Measurements from ENCODE around the gene ABCF2.

Gene ABCF2

DNA sequence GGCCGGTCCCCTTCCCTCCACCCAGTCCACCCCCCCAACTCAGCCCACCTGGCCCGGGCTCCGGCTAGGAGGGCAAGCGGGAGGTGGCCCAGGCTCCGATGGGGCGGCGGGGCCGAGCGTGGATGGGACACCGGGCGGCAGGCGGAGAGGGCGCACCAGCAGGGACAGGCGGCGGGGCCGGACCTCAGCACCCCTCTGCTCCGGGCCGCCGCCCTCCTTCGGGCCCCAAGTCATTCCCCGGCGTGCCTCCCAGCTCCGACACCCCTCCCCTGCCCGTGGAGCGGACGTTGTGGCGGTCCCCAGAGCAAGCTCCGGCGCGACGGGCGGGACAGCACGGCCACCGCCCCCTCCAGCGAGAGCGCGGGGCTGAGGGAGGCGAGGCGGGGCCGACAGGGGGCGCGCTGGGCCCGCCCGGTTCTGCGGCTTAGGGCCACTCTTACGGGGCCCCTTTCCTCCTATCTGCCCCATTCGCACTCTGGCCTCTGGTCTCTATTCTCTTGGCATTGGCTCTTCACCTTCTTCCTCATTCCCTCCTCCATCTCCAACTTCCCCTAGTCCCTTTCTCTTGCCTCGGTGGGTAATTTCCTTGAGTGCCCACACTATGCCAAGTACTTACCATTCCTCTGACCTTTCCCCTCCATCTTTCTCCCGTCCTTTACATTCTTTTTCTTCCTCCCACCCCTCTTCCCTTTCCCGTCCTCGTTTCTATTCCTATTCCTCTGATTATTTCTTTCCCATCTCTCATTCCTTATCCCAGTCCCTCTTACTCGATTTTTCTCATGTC lies 58.8 kb downstream of the ABCF2 start:
- DNase-seq: peak in 3 of 4 experiments; percentile 17 to 33 (median 28)

DNA sequence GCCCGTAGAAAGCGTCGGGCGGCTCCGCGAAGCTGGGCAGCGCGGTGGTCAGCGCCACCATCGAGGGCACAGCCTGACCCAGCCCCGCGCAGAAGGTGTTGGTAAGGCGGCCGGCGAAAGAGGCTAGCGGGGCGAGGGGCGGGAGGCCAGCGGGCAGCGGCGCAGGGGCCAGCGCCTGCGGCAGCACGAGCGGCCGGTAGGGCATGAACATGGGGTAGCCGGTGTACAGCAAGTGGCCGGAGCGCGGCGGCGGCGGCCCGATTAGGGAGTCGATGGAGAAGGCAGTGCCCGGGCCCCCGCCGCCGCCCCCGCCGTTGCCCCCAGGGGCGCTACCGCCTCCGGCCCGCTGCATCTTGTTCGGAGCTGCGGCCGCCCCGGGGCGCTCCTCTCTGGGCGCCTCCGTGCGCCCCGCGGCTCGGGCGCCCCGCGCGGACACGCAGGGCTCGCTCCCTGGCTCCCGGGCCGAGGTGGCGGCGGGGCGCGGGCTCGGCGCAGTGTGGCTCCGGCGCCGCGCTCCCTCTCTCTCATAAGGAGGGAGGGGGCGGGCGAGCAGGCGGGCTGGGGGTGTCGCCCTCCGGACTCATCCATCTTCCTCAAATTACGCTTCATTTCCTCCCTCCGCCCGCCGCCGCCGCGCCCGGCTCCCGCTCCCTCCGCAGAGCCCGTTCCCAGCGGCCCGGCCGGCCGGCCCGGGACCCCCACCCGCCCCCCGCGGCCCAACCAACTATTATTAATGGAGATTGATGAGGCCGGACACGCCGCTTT lies 59.6 kb downstream of the ABCF2 start, which contains the start of gene GBX1:
GBX1 (minus strand) TSS at position 498 of the 765 bp plus-strand sequence; CDS start at position 352, 146 bp downstream.
- no peak for DNase-seq

DNA sequence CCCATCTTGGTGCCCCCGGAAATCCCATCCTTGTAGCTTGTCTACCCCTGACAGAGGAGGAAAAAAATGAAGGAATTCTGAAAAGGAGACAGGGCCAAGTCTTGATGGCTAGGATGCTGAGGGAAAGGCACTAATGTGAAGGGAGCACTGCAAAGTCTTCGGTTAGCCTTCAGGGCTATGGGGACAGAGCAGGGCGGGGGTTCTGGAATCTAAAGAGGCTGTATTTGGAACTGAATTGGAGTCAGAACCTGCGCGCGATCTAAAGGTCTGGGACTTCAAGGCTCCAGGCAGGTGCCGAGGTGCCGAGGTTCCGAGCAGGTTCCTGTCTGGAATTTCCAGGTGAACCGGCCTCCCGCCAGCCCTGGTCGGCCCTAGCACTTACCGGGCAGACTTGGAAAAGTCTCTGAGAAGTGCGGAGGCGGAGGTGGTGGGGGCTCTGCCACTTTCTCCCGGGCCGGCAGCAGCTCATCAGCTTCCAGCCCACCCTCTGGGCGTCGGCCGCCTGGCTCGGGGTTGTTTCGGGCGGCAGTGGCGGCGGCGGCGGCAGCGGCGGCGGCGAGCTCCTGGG lies 60.3 kb downstream of the ABCF2 start:
- no peak for DNase-seq

Data from activated CD4-positive, CD25-positive, alpha-beta regulatory T cell (primary cell).